ENCODE measurements around the gene NLRP1.

The NLRP1 gene

DNA sequence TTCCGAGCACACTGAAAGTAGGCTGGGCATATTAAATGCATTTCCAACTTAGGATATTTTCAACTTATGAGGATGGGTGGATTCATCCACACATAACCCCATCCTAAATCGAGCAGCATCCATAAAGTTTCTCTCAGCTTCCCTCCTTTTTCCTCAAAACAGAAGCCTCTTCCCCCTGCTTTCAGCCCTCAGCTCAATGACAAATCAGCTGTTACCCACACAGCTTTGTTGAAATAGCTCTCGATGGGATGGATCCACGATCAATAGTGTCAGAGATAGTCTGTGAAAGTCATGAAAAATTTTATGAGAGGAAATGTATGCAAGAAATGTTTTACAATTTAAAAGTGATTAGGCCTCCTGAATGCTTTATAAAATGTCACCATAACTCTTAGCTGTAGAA, 118.0 kb downstream of the NLRP1 start:
- DNase-seq = no peak

DNA sequence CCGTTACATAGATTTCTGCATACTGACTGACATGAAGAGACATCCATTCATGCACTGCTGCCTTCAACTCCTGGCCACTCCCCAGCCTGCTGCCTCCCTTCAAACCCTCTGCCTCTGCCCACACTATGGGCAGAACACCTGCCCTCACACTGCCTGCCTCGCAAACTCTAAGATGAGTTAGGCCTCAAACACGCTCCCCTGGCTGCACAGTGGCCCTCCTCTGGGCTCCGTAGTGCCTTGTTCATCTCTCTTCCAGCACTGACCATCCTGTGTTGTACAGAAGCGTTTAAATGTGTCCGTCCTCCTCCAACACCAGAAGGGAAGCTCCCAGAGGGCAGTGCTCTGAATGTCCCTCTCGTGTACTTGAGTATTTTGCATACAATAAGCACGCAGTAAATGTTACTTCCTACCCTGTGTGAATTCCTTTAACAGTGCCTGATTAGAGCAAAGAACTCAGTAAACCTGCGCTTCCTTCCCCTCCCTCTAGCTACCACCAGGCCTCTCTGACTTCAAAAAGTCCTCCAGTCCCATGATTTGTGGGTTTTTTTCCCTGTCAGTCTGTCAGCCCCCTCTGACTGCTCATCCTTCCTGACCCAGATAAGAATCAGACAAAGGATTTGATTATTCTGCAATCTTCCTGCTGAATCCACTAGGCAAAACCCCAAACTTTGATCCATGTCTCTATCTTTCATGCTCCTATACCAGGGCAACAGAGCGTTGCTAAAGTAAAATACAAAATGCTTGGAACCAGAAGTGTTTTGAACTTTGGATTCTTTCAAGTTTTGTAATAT, 119.4 kb downstream of the NLRP1 start:
- DNase-seq = no peak

Data from activated CD8-positive, alpha-beta memory T cell treated with anti-CD3 and anti-CD28 coated beads, Interleukin-2, amount 50 U/mL, for 4 hours (primary cell).